Endothelial cell of umbilical vein (primary cell): Measurements from ENCODE around the gene PRDM16. TPM values are rescaled to one million over a fixed set of nuclear protein-coding genes. Genes with fewer than 3 reads are reported as not detected.

Experiments used
- BruUV-seq: library from RNA; stranded (reverse); fragments of 400-500 nt; replicated peaks from 2 replicates; lab custom pipeline; 2021; lab: Mats Ljungman, UMichigan
- CTCF ChIA-PET: fragments of 300-600, 350-600 bp; sonication (Branson Sonifier 250); formaldehyde crosslinking; loops from one replicate; lab custom pipeline; 2021; ENCODE audit warnings: antibody characterized with exemption, inconsistent platforms; lab: Charles Lee
- POLR2A ChIA-PET: fragments of 300-600, 350-600 bp; sonication (Branson Sonifier 250); formaldehyde crosslinking; loops from one replicate; lab custom pipeline; 2021; ENCODE audit warnings: antibody characterized with exemption, inconsistent platforms; lab: Charles Lee
- DNase-seq: peaks from one replicate; pipeline ENCODE4 v3.0.0-alpha.2; 2011; ENCODE audit warnings: low read depth, low spot score
- FAIRE-seq: peaks from 2 replicates; lab custom pipeline; 2011; peaks lifted over from hg19 to GRCh38; lab: Jason Lieb, UNC
- H2AFZ ChIP-seq: 2 replicates; pipeline ENCODE4 v1.6.0; 2012; ENCODE audit warnings: low read depth, low read length, control low read depth, inconsistent platforms
- H3K27ac ChIP-seq: 2 replicates; pipeline ENCODE4 v1.5.1; 2011; ENCODE audit warnings: low read depth, mild to moderate bottlenecking, control low read depth, low read length, moderate library complexity; ENCODE audit not compliant: insufficient read depth
- H3K27me3 ChIP-seq, 2 experiments: 2 replicates each; pipeline versions ENCODE4 v1.6.0 to v1.6.1; 2011; ENCODE audit warnings: low read length in 2 of 2, mixed read lengths in 1 of 2; ENCODE audit not compliant: control insufficient read depth in 2 of 2, insufficient read depth in 2 of 2
- H3K36me3 ChIP-seq, 2 experiments: 2 replicates in 1 of 2; 3 replicates in 1 of 2; pipeline ENCODE4 v1.5.1; 2011; ENCODE audit warnings: low read length in 2 of 2, mild to moderate bottlenecking in 1 of 2, moderate library complexity in 1 of 2; ENCODE audit not compliant: control insufficient read depth in 2 of 2, insufficient read depth in 2 of 2; ENCODE audit errors: extremely low read depth in 1 of 2
- H3K4me1 ChIP-seq: 3 replicates; pipeline ENCODE4 v1.5.1; 2011; ENCODE audit warnings: mild to moderate bottlenecking, low read length; ENCODE audit not compliant: control insufficient read depth, insufficient read depth; ENCODE audit errors: extremely low read depth
- H3K4me2 ChIP-seq: 2 replicates; pipeline ENCODE4 v1.6.1; 2011; ENCODE audit warnings: low read length, control low read depth, mixed read lengths; ENCODE audit not compliant: insufficient read depth
- H3K4me3 ChIP-seq, 3 experiments: fragments of 200-600 bp in 1 of 3; sonication (generic), shearing (Covaris generic) in 1 of 3; replicated peaks in 1 of 3; 2 replicates each; pipeline ENCODE4 v1.5.1; 2011 to 2016; ENCODE audit warnings: control low read depth in 3 of 3, low read length in 3 of 3, mild to moderate bottlenecking in 2 of 3, inconsistent platforms in 1 of 3, low read depth in 1 of 3, moderate library complexity in 1 of 3; ENCODE audit not compliant: insufficient read depth in 1 of 3
- H3K79me2 ChIP-seq: 2 replicates; pipeline ENCODE4 v1.6.0; 2012; ENCODE audit warnings: low read length, inconsistent platforms; ENCODE audit not compliant: control insufficient read depth, insufficient read depth
- H3K9ac ChIP-seq: replicated peaks from 2 replicates; pipeline ENCODE3; 2011; ENCODE audit warnings: low read length, control low read depth; ENCODE audit not compliant: insufficient read depth; ENCODE audit errors: extremely low read depth
- H3K9me1 ChIP-seq: replicated peaks from 3 replicates; pipeline ENCODE4 v1.6.0; 2011; ENCODE audit warnings: mild to moderate bottlenecking, low read length; ENCODE audit not compliant: control insufficient read depth, insufficient read depth; ENCODE audit errors: extremely low read depth
- H3K9me3 ChIP-seq: replicated peaks from 2 replicates; pipeline ENCODE4 v1.5.1; 2012; ENCODE audit warnings: low read length, inconsistent platforms; ENCODE audit not compliant: control insufficient read depth, insufficient read depth
- H4K20me1 ChIP-seq: replicated peaks from 2 replicates; pipeline ENCODE3; 2011; ENCODE audit warnings: mild to moderate bottlenecking, low read length; ENCODE audit not compliant: control insufficient read depth, insufficient read depth; ENCODE audit errors: extremely low read depth
- CTCF ChIP-seq, 2 donors: IDR thresholded peaks; 1 replicate in 1 of 2; 2 replicates in 1 of 2; pipeline ENCODE4 v1.5.1; 2011; ENCODE audit warnings: low read length in 2 of 2, mild to moderate bottlenecking in 2 of 2, moderate library complexity in 2 of 2, control low read depth in 1 of 2, inconsistent platforms in 1 of 2, low read depth in 1 of 2; ENCODE audit not compliant: insufficient read depth in 1 of 2; ENCODE audit errors: extremely low read depth in 1 of 2
- EZH2 ChIP-seq: IDR thresholded peaks from 2 replicates; pipeline ENCODE4 v1.6.1; 2012; ENCODE audit warnings: borderline replicate concordance, low read depth, mild to moderate bottlenecking, moderate library complexity, low read length, inconsistent platforms; ENCODE audit not compliant: severe bottlenecking
- FOS ChIP-seq: IDR thresholded peaks from 2 replicates; pipeline ENCODE4 v1.6.1; 2011; ENCODE audit warnings: mild to moderate bottlenecking, low read length, moderate library complexity, borderline replicate concordance; ENCODE audit not compliant: insufficient read depth
- GATA2 ChIP-seq: IDR thresholded peaks from 2 replicates; pipeline ENCODE4 v1.7.0; 2011; ENCODE audit warnings: low read depth, mild to moderate bottlenecking, moderate library complexity, mixed read lengths, low read length; ENCODE audit not compliant: insufficient read length, insufficient read depth
- JUN ChIP-seq: IDR thresholded peaks from 2 replicates; pipeline ENCODE4 v1.6.1; 2011; ENCODE audit warnings: borderline replicate concordance, low read depth; ENCODE audit not compliant: insufficient read length, insufficient read depth
- MAX ChIP-seq: IDR thresholded peaks from 2 replicates; pipeline ENCODE4 v1.6.1; 2011; ENCODE audit not compliant: insufficient read depth, insufficient read length
- MYC ChIP-seq: IDR thresholded peaks from one replicate; pipeline ENCODE4 v1.6.1; 2011; ENCODE audit warnings: mild to moderate bottlenecking, low read depth, low read length
- POLR2A ChIP-seq: IDR thresholded peaks from 2 replicates; pipeline ENCODE4 v1.6.1; 2012; ENCODE audit warnings: low read depth, mild to moderate bottlenecking, control low read depth, low read length
- POLR2AphosphoS5 ChIP-seq: IDR thresholded peaks from 2 replicates; pipeline ENCODE4 v1.6.1; 2012; ENCODE audit warnings: low read depth, mild to moderate bottlenecking, control low read depth, low read length, moderate library complexity; ENCODE audit not compliant: insufficient read depth
- dilution Hi-C: fragments of 300-500 bp; cut with MboI; formaldehyde crosslinking; loops from one replicate; pipeline ENCODE4 v1.15.0; 2019; ENCODE audit warnings: low sequenced_read_pairs; ENCODE audit not compliant: extremely low pct_ligation_motif_present
- intact Hi-C: fragments of 100-400 bp; cut with micrococcal nuclease; formaldehyde crosslinking; loops from one replicate; pipeline ENCODE4 v1.10.0; 2022
- polyA plus RNA-seq, 4 experiments: library from polyadenylated mRNA; depleted of rRNA in 3 of 4; stranded (reverse) in 3 of 4; unstranded in 1 of 4; fragments of >200 nt; gene quantifications; 2 replicates each; pipeline versions ENCODE4 v1.2.1 to v1.2.3, GENCODE V29; 2011 to 2012; ENCODE audit warnings: missing spikeins in 1 of 4
- total RNA-seq: library from RNA; stranded (reverse); gene quantifications from 2 replicates; pipeline ENCODE4 v1.2.3, GENCODE V29; 2021

PRDM16 gene
- total and polyA plus RNA-seq, 2 donors (not counting 3 experiments of a cell fraction or from before 2014, with no cell fraction given) = not detected

DNA sequence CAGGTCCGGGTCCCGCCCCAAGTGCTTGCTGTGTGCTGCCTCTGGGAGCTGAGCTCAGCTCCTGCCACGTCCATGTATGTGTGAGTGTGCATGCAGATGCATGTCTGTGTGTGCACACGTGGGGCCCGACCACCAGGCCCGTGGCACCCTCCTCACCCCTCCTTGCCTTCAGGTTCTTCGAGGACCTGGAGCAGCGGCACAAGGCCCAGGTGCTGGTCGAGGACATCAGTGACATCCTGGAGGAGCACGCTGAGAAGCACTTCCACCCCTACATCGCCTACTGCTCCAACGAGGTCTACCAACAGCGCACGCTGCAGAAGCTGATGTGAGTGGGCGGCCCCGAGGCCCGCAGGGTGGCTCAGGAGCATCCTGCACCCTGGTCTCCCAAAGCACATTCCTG lies 403.9 kb downstream of the PRDM16 start:
- no peaks in the 10 kb centered on the region for H3K9me3 ChIP-seq
- ChIA-PET POLR2A (no interaction called here), CTCF (interaction anchor here (0.7 to 3.8 kb wide), 4 partner anchors 10 to 147 kb away, joined by 3 to 82 read pairs (median 12); no protein-coding TSS in a partner anchor)
- no peak overlapping the region for H3K4me2 ChIP-seq
- no peaks in the 10 kb centered on the region for H3K9me1 ChIP-seq
- H3K36me3 ChIP-seq = no peaks in the 10 kb centered on the region
- intact Hi-C loops (no loop called here), dilution Hi-C loops (no loop called here)
- no TSS peak for BruUV-seq
- no peak for DNase-seq
- H3K27me3 ChIP-seq = no peaks in the 10 kb centered on the region
- peaks cover 4% of the 10 kb centered on the region for H3K4me1 ChIP-seq
- H3K79me2 ChIP-seq = no peaks in the 10 kb centered on the region
- no peak overlapping the region for H3K27ac ChIP-seq
- no peak overlapping the region for H2AFZ ChIP-seq
- TF ChIP-seq EZH2 (no peak), CTCF (IDR thresholded peaks at IDR 0.05; ENCODE audit: extremely low read depth in 1 of 2, insufficient read depth in 1 of 2, low read depth in 1 of 2, low read length in 2 of 2) (no peak), FOS (no peak), POLR2AphosphoS5 (no peak), GATA2 (no peak), MYC (no peak), JUN (no peak), MAX (no peak), POLR2A (no peak)
- no peak overlapping the region for H3K9ac ChIP-seq
- no peak overlapping the region for H3K4me3 ChIP-seq
- no peaks in the 10 kb centered on the region for H4K20me1 ChIP-seq
- FAIRE-seq = no peak
